Measurements from ENCODE around the gene GPR63.

GPR63 gene

GRCh38 chr6:96760153-96760687 lies 77.1 kb downstream of the GPR63 start:
- DNase-seq (ENCODE audit: low read depth in 1 of 2, low spot score in 1 of 2) = no peak

GRCh38 chr6:96755096-96755495 lies 82.2 kb downstream of the GPR63 start:
- DNase-seq (ENCODE audit: low read depth in 1 of 2, low spot score in 1 of 2) = no peak

DNA sequence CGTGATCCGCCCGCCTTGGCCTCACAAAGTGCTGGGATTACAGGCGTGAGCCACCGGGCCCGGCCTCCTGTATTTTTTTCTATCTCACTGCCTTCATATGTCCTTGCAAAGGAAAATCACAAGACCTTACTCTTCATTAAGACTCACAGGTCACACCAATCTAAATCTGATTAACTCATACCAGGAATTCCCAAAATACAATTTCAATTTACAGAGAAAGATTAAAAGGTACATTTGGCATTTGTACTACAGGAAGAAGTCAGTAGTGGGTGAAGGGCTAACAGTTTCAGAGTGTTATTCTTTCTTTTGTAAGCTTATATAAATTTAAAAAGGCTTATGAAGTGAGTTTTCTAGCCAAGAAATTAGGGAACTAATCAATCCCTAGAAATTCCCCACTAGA lies 87.4 kb downstream of the GPR63 start:
- DNase-seq (ENCODE audit: low read depth in 1 of 2, low spot score in 1 of 2) = no peak
